22Rv1 (cell line): Measurements from ENCODE around the gene HTR4.

ENCODE experiments used
- CTCF ChIP-seq: fragments of 450-650 bp; IDR thresholded peaks from 2 replicates; pipeline ENCODE4 v1.5.1; 2017; ENCODE audit warnings: mild to moderate bottlenecking
- ZFX ChIP-seq: fragments of 450-650 bp; IDR thresholded peaks from 2 replicates; pipeline ENCODE4 v1.6.1; 2017; ENCODE audit warnings: antibody characterized with exemption, borderline replicate concordance

GRCh38 chr5:148488757-148489156 is 165.6 kb downstream of the HTR4 start:
- TF ChIP-seq CTCF (no peak), ZFX (no peak)
